ENCODE results near the gene AGPAT3.

AGPAT3 gene

GRCh38 chr21:44018813-44019567 is 154.0 kb downstream of the AGPAT3 start:
- no peak overlapping the region for H2AK5ac ChIP-seq (ENCODE audit: low read length)
- H3K4me3 ChIP-seq (ENCODE audit: low read length), result no peak overlapping the region
- H2BK15ac ChIP-seq (replicated peaks; ENCODE audit: low read depth), result no peak overlapping the region
- DNase-seq, result no peak
- no peak overlapping the region for H3K56ac ChIP-seq (ENCODE audit: low read length)
- H3K27ac ChIP-seq (ENCODE audit: low read depth, low read length), result no peak overlapping the region
- H4K8ac ChIP-seq (ENCODE audit: low read depth, low read length), result no peak overlapping the region
- H2BK120ac ChIP-seq (ENCODE audit: low read depth, low read length), result no peak overlapping the region
- H3K4me1 ChIP-seq (ENCODE audit: control insufficient read depth, low read depth, low read length), result no peaks in the 10 kb centered on the region
- no peak overlapping the region for H3K4ac ChIP-seq (ENCODE audit: low read depth, low read length)
- H4K5ac ChIP-seq (ENCODE audit: low read length), result no peak overlapping the region
- peaks cover 15% of the 10 kb centered on the region for H3K79me1 ChIP-seq (ENCODE audit: low read length)
- H3K36me3 ChIP-seq (ENCODE audit: control insufficient read depth, insufficient read depth, low read length), result no peaks in the 10 kb centered on the region
- H3K27me3 ChIP-seq (ENCODE audit: insufficient read depth, low read length, poor library complexity), result no peaks in the 10 kb centered on the region
- H3K18ac ChIP-seq (ENCODE audit: low read length), result no peak overlapping the region
- H3K4me2 ChIP-seq (ENCODE audit: low read length), result no peak overlapping the region
- no peak overlapping the region for H2BK5ac ChIP-seq (ENCODE audit: low read length)
- H3K9ac ChIP-seq (ENCODE audit: low read length), result no peak overlapping the region
- WGBS (ENCODE audit: extremely low coverage, insufficient coverage, low lambda C conversion rate), result no CpG with 5 or more reads among the region's 10 CpGs
- peaks cover 72% of the 10 kb centered on the region for H3K79me2 ChIP-seq (ENCODE audit: control insufficient read depth, insufficient read depth, low read length)
- no peak overlapping the region for H3K23ac ChIP-seq (ENCODE audit: low read length)

GRCh38 chr21:44019568-44019958 is 154.5 kb downstream of the AGPAT3 start:
- no peak overlapping the region for H3K4me2 ChIP-seq (ENCODE audit: low read length)
- H3K9ac ChIP-seq (ENCODE audit: low read length), result no peak overlapping the region
- no peak overlapping the region for H4K8ac ChIP-seq (ENCODE audit: low read depth, low read length)
- H3K79me1 ChIP-seq (ENCODE audit: low read length), result peaks cover 17% of the 10 kb centered on the region
- H3K27me3 ChIP-seq (ENCODE audit: insufficient read depth, low read length, poor library complexity), result no peaks in the 10 kb centered on the region
- no peak overlapping the region for H3K27ac ChIP-seq (ENCODE audit: low read depth, low read length)
- DNase-seq, result no peak
- H3K56ac ChIP-seq (ENCODE audit: low read length), result no peak overlapping the region
- no peak overlapping the region for H2AK5ac ChIP-seq (ENCODE audit: low read length)
- no peak overlapping the region for H4K5ac ChIP-seq (ENCODE audit: low read length)
- H2BK5ac ChIP-seq (ENCODE audit: low read length), result no peak overlapping the region
- H3K79me2 ChIP-seq (ENCODE audit: control insufficient read depth, insufficient read depth, low read length), result peaks cover 71% of the 10 kb centered on the region
- no peak overlapping the region for H3K23ac ChIP-seq (ENCODE audit: low read length)
- WGBS (ENCODE audit: extremely low coverage, insufficient coverage, low lambda C conversion rate), result no CpG with 5 or more reads among the region's 8 CpGs
- H3K18ac ChIP-seq (ENCODE audit: low read length), result no peak overlapping the region
- no peaks in the 10 kb centered on the region for H3K36me3 ChIP-seq (ENCODE audit: control insufficient read depth, insufficient read depth, low read length)
- H2BK120ac ChIP-seq (ENCODE audit: low read depth, low read length), result no peak overlapping the region
- no peak overlapping the region for H3K4me3 ChIP-seq (ENCODE audit: low read length)
- H3K4me1 ChIP-seq (ENCODE audit: control insufficient read depth, low read depth, low read length), result no peaks in the 10 kb centered on the region
- no peak overlapping the region for H3K4ac ChIP-seq (ENCODE audit: low read depth, low read length)
- no peak overlapping the region for H2BK15ac ChIP-seq (replicated peaks; ENCODE audit: low read depth)

GRCh38 chr21:44020551-44020950 is 155.5 kb downstream of the AGPAT3 start:
- H2AK5ac ChIP-seq (ENCODE audit: low read length), result no peak overlapping the region
- WGBS (ENCODE audit: extremely low coverage, insufficient coverage, low lambda C conversion rate), result no CpG with 5 or more reads among the region's 4 CpGs
- peaks cover 22% of the 10 kb centered on the region for H3K79me1 ChIP-seq (ENCODE audit: low read length)
- H3K9ac ChIP-seq (ENCODE audit: low read length), result no peak overlapping the region
- no peak overlapping the region for H3K4me3 ChIP-seq (ENCODE audit: low read length)
- H3K18ac ChIP-seq (ENCODE audit: low read length), result no peak overlapping the region
- H3K27ac ChIP-seq (ENCODE audit: low read depth, low read length), result no peak overlapping the region
- no peak overlapping the region for H2BK120ac ChIP-seq (ENCODE audit: low read depth, low read length)
- H3K4me2 ChIP-seq (ENCODE audit: low read length), result no peak overlapping the region
- H3K79me2 ChIP-seq (ENCODE audit: control insufficient read depth, insufficient read depth, low read length), result peaks cover 73% of the 10 kb centered on the region
- no peaks in the 10 kb centered on the region for H3K4me1 ChIP-seq (ENCODE audit: control insufficient read depth, low read depth, low read length)
- H3K56ac ChIP-seq (ENCODE audit: low read length), result no peak overlapping the region
- no peak overlapping the region for H4K8ac ChIP-seq (ENCODE audit: low read depth, low read length)
- H3K36me3 ChIP-seq (ENCODE audit: control insufficient read depth, insufficient read depth, low read length), result no peaks in the 10 kb centered on the region
- DNase-seq, result no peak
- no peak overlapping the region for H2BK5ac ChIP-seq (ENCODE audit: low read length)
- no peak overlapping the region for H2BK15ac ChIP-seq (replicated peaks; ENCODE audit: low read depth)
- H3K23ac ChIP-seq (ENCODE audit: low read length), result no peak overlapping the region
- no peaks in the 10 kb centered on the region for H3K27me3 ChIP-seq (ENCODE audit: insufficient read depth, low read length, poor library complexity)
- no peak overlapping the region for H3K4ac ChIP-seq (ENCODE audit: low read depth, low read length)
- no peak overlapping the region for H4K5ac ChIP-seq (ENCODE audit: low read length)

GRCh38 chr21:44021064-44021463 is 156.0 kb downstream of the AGPAT3 start:
- Histone ChIP-seq H3K27me3 (ENCODE audit: insufficient read depth, low read length, poor library complexity) (no peaks in the 10 kb centered on the region), H3K23ac (ENCODE audit: low read length) (no peak overlapping the region), H3K18ac (ENCODE audit: low read length) (no peak overlapping the region), H4K5ac (ENCODE audit: low read length) (no peak overlapping the region), H3K79me1 (ENCODE audit: low read length) (peaks cover 22% of the 10 kb centered on the region), H2BK120ac (ENCODE audit: low read depth, low read length) (no peak overlapping the region), H4K8ac (ENCODE audit: low read depth, low read length) (no peak overlapping the region), H2BK5ac (ENCODE audit: low read length) (no peak overlapping the region), H3K9ac (ENCODE audit: low read length) (no peak overlapping the region), H3K27ac (ENCODE audit: low read depth, low read length) (no peak overlapping the region), H3K36me3 (ENCODE audit: control insufficient read depth, insufficient read depth, low read length) (no peaks in the 10 kb centered on the region), H3K4me3 (ENCODE audit: low read length) (no peak overlapping the region), H3K4ac (ENCODE audit: low read depth, low read length) (no peak overlapping the region), H3K4me2 (ENCODE audit: low read length) (no peak overlapping the region), H3K79me2 (ENCODE audit: control insufficient read depth, insufficient read depth, low read length) (peaks cover 73% of the 10 kb centered on the region), H2AK5ac (ENCODE audit: low read length) (no peak overlapping the region), H3K4me1 (ENCODE audit: control insufficient read depth, low read depth, low read length) (peaks cover 2% of the 10 kb centered on the region), H2BK15ac (replicated peaks; ENCODE audit: low read depth) (no peak overlapping the region), H3K56ac (ENCODE audit: low read length) (no peak overlapping the region)
- DNase-seq, result no peak
- WGBS (ENCODE audit: extremely low coverage, insufficient coverage, low lambda C conversion rate), result no CpG with 5 or more reads among the region's 1 CpG

GRCh38 chr21:44024257-44024656 is 159.2 kb downstream of the AGPAT3 start:
- Histone ChIP-seq H2BK5ac (ENCODE audit: low read length) (no peak overlapping the region), H2AK5ac (ENCODE audit: low read length) (no peak overlapping the region), H3K27ac (ENCODE audit: low read depth, low read length) (no peak overlapping the region), H2BK120ac (ENCODE audit: low read depth, low read length) (no peak overlapping the region), H3K56ac (ENCODE audit: low read length) (no peak overlapping the region), H3K79me1 (ENCODE audit: low read length) (peaks cover 25% of the 10 kb centered on the region), H3K9ac (ENCODE audit: low read length) (no peak overlapping the region), H2BK15ac (replicated peaks; ENCODE audit: low read depth) (no peak overlapping the region), H3K4me3 (ENCODE audit: low read length) (no peak overlapping the region), H4K8ac (ENCODE audit: low read depth, low read length) (no peak overlapping the region), H4K5ac (ENCODE audit: low read length) (no peak overlapping the region), H3K4me2 (ENCODE audit: low read length) (no peak overlapping the region), H3K18ac (ENCODE audit: low read length) (no peak overlapping the region), H3K4ac (ENCODE audit: low read depth, low read length) (no peak overlapping the region), H3K27me3 (ENCODE audit: insufficient read depth, low read length, poor library complexity) (no peaks in the 10 kb centered on the region), H3K4me1 (ENCODE audit: control insufficient read depth, low read depth, low read length) (peaks cover 2% of the 10 kb centered on the region), H3K36me3 (ENCODE audit: control insufficient read depth, insufficient read depth, low read length) (no peaks in the 10 kb centered on the region), H3K23ac (ENCODE audit: low read length) (no peak overlapping the region), H3K79me2 (ENCODE audit: control insufficient read depth, insufficient read depth, low read length) (peaks cover 74% of the 10 kb centered on the region)
- WGBS (ENCODE audit: extremely low coverage, insufficient coverage, low lambda C conversion rate), result no CpG with 5 or more reads among the region's 1 CpG
- DNase-seq, result no peak

GRCh38 chr21:44024887-44025353 is 159.9 kb downstream of the AGPAT3 start:
- H3K79me1 ChIP-seq (ENCODE audit: low read length), result peaks cover 23% of the 10 kb centered on the region
- no peak overlapping the region for H3K4me3 ChIP-seq (ENCODE audit: low read length)
- no peak overlapping the region for H3K23ac ChIP-seq (ENCODE audit: low read length)
- no peak overlapping the region for H3K9ac ChIP-seq (ENCODE audit: low read length)
- H2BK5ac ChIP-seq (ENCODE audit: low read length), result no peak overlapping the region
- H3K4me1 ChIP-seq (ENCODE audit: control insufficient read depth, low read depth, low read length), result peaks cover 2% of the 10 kb centered on the region
- no peak overlapping the region for H2BK15ac ChIP-seq (replicated peaks; ENCODE audit: low read depth)
- no peak overlapping the region for H4K8ac ChIP-seq (ENCODE audit: low read depth, low read length)
- no peak overlapping the region for H3K18ac ChIP-seq (ENCODE audit: low read length)
- WGBS (ENCODE audit: extremely low coverage, insufficient coverage, low lambda C conversion rate), result no CpG with 5 or more reads among the region's 8 CpGs
- no peak overlapping the region for H4K5ac ChIP-seq (ENCODE audit: low read length)
- H2BK120ac ChIP-seq (ENCODE audit: low read depth, low read length), result no peak overlapping the region
- H3K36me3 ChIP-seq (ENCODE audit: control insufficient read depth, insufficient read depth, low read length), result no peaks in the 10 kb centered on the region
- H3K4ac ChIP-seq (ENCODE audit: low read depth, low read length), result no peak overlapping the region
- H3K27ac ChIP-seq (ENCODE audit: low read depth, low read length), result no peak overlapping the region
- H2AK5ac ChIP-seq (ENCODE audit: low read length), result no peak overlapping the region
- no peaks in the 10 kb centered on the region for H3K27me3 ChIP-seq (ENCODE audit: insufficient read depth, low read length, poor library complexity)
- H3K79me2 ChIP-seq (ENCODE audit: control insufficient read depth, insufficient read depth, low read length), result peaks cover 76% of the 10 kb centered on the region
- no peak overlapping the region for H3K56ac ChIP-seq (ENCODE audit: low read length)
- H3K4me2 ChIP-seq (ENCODE audit: low read length), result no peak overlapping the region
- peak; percentile 63 for DNase-seq

Data from mesendoderm (in vitro differentiated cells).